Fibroblast of pulmonary artery (primary cell): ENCODE data around the gene GDF3.

ENCODE experiments used
- DNase-seq: peaks from one replicate; pipeline ENCODE4 v3.0.0-alpha.2; 2010; ENCODE audit warnings: low read depth
- H3K4me3 ChIP-seq: replicated peaks from 2 replicates; pipeline ENCODE4 v1.5.1; 2011; ENCODE audit warnings: low read depth, mild to moderate bottlenecking, control low read depth, low read length, moderate library complexity
- CTCF ChIP-seq: IDR thresholded peaks from 2 replicates; pipeline ENCODE4 v1.5.1; 2011; ENCODE audit warnings: mild to moderate bottlenecking, control low read depth, low read length, inconsistent platforms; ENCODE audit errors: missing control alignments

The GDF3 gene

GRCh38 chr12:7668171-7668570, 27.4 kb downstream of the GDF3 start:
- DNase-seq = no peak
- TF ChIP-seq CTCF = no peak
- no peak overlapping the region for H3K4me3 ChIP-seq

- DNase-seq = no peak
These were observed 28.4 kb downstream of the GDF3 start for GRCh38 chr12:7667125-7667524.

GRCh38 chr12:7666595-7666994, 29.0 kb downstream of the GDF3 start:
- TF ChIP-seq CTCF = no peak
- DNase-seq = no peak
- H3K4me3 ChIP-seq = no peak overlapping the region

More at GRCh38 chr12:7667125-7667524, 28.4 kb downstream of the GDF3 start:
- no peak for TF ChIP-seq CTCF
- no peak overlapping the region for H3K4me3 ChIP-seq

GRCh38 chr12:7661741-7662140, 33.8 kb downstream of the GDF3 start:
- DNase-seq = no peak
- TF ChIP-seq CTCF = no peak
- H3K4me3 ChIP-seq = no peak overlapping the region

GRCh38 chr12:7656121-7656520, 39.5 kb downstream of the GDF3 start:
- H3K4me3 ChIP-seq = no peak overlapping the region
- TF ChIP-seq CTCF = no peak
- DNase-seq = no peak

- no peak for TF ChIP-seq CTCF
- DNase-seq = no peak
These were observed 45.5 kb downstream of the GDF3 start for GRCh38 chr12:7650091-7650490.

GRCh38 chr12:7647071-7647470, 48.5 kb downstream of the GDF3 start:
- H3K4me3 ChIP-seq = no peak overlapping the region
- no peak for TF ChIP-seq CTCF
- DNase-seq = no peak

More at GRCh38 chr12:7650091-7650490, 45.5 kb downstream of the GDF3 start:
- H3K4me3 ChIP-seq = no peak overlapping the region
